Tibial nerve (tissue), 4 donors: ENCODE results near the gene PCDHGA4.

Experiments used
- EP300 ChIP-seq, 2 donors: sonication (generic); formaldehyde crosslinking; IDR thresholded peaks; one replicate each; pipeline ENCODE4 v1.6.1; 2017; ENCODE audit warnings: antibody characterized with exemption in 2 of 2, mild to moderate bottlenecking in 1 of 2
- POLR2A ChIP-seq, 2 donors: fragments of 450-650 bp; IDR thresholded peaks; one replicate each; pipeline ENCODE4 v1.6.1; 2017; ENCODE audit warnings: antibody characterized with exemption in 2 of 2, mild to moderate bottlenecking in 2 of 2, moderate library complexity in 2 of 2
- TF ChIP-seq, protein P1 (sequence below), 5 experiments: fragments of 200-600 bp in 3 of 5; fragments of 450-650 bp in 2 of 5; sonication (generic) in 3 of 5; IDR thresholded peaks; one replicate each; pipeline ENCODE4 v1.5.1; 2016 to 2019; ENCODE audit warnings: antibody characterized with exemption in 5 of 5, mild to moderate bottlenecking in 3 of 5, moderate library complexity in 2 of 5

DNA sequence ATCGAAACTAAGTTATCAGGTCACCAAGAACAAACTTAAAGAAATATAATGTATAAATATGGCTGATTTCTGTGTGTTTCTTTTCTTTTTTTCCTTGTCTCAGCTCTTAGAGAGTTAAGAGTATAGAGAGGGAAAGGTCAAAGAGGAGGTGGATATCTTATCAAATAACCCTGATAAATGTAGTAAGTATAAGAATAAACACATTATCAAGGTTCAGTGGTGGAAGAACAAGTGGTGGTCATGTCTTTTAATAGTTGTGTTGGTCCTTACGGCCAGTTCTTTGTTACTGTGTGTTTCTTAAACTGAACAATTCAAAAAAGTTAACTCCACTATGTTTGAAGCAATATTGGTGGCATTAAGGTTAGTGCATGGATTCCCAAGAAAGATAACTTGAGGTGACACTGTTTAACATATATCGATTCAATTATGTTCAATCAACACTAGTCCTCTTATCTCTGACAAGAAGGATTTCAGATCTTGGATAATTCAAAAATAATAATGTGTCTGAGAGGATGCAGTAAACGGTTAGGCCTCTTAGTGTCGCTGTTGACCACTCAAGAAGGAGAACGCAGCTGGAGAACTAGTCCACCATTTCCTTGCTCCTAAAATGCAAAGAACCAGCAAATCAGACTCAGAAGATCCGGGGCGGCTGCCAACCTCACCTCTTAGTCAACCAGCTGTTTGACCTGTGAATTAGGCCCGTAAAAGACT, 11.4 kb upstream of the PCDHGA4 start, which contains the start of gene PCDHGA3:
- TF ChIP-seq EP300 (IDR thresholded peaks at IDR 0.05), result no peak
- TF ChIP-seq POLR2A (IDR thresholded peaks at IDR 0.05), result no peak
- TF ChIP-seq, protein P1, sequence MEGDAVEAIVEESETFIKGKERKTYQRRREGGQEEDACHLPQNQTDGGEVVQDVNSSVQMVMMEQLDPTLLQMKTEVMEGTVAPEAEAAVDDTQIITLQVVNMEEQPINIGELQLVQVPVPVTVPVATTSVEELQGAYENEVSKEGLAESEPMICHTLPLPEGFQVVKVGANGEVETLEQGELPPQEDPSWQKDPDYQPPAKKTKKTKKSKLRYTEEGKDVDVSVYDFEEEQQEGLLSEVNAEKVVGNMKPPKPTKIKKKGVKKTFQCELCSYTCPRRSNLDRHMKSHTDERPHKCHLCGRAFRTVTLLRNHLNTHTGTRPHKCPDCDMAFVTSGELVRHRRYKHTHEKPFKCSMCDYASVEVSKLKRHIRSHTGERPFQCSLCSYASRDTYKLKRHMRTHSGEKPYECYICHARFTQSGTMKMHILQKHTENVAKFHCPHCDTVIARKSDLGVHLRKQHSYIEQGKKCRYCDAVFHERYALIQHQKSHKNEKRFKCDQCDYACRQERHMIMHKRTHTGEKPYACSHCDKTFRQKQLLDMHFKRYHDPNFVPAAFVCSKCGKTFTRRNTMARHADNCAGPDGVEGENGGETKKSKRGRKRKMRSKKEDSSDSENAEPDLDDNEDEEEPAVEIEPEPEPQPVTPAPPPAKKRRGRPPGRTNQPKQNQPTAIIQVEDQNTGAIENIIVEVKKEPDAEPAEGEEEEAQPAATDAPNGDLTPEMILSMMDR (IDR thresholded peaks at IDR 0.05), result peak in 2 of 5 experiments; percentile 14 to 25
